ENCODE data around the gene MAP3K14.

- no peak for TF ChIP-seq CTCF (IDR thresholded peaks at IDR 0.05)
- no peak for TF ChIP-seq POLR2A (IDR thresholded peaks at IDR 0.05)
These were observed 92.2 kb downstream of the MAP3K14 start for GRCh38 chr17:45224671-45225050.

Data from esophagus squamous epithelium (tissue), 4 donors.